Stimulated activated CD8-positive, alpha-beta memory T cell treated with anti-CD3 and anti-CD28 coated beads, Interleukin-4, amount 100 ng/mL, for 1 hour (primary cell): ENCODE results near the gene WDR45.

Experiments used
- DNase-seq, 2 donors: peaks; one replicate each; pipeline ENCODE4 v3.0.0-alpha.2; 2020; ENCODE audit warnings: low read depth in 2 of 2, low spot score in 1 of 2

WDR45 gene

DNA sequence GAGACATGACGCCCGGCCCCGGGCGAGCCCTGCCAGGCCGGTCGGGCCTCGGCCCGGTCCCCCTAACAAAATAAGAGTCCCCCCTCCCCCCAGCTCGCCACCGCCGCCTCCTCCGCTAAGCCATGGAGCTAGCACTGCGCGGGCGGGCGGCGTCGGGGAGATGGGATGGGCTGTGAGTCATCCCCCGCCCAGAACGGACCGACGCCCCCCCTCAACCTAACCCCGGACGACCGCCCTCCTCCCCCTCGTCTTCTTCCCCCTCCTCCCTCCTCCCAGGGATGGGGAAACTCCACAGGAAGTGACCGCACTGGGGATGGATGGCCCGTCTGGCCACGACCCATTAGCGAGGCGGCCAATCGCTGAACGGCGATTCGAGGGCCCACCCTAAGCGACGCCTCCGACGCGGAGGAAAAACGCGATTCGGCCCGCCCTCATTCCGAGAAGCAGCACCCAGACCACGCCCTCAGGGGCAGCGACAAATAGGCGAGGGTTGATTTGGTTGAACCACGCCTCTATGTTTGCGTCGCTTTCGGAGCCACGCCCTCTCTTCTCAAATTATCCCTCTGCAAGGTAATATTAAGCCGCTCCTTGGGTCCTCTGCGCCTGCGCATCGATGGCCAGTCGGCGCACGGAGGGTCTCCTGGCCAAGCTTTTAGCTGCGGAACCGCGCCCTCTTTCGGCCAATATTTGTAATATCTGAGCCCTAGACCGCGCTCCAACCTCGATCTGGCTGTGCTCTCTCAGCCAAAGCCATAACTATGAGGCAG, 36.3 kb downstream of the WDR45 start, which contains the start of gene TFE3:
TFE3 (minus strand) TSS at position 138 of the 767 bp plus-strand sequence; CDS start at position 7, 131 bp downstream.
- peak; percentile 77 to 89 for DNase-seq

DNA sequence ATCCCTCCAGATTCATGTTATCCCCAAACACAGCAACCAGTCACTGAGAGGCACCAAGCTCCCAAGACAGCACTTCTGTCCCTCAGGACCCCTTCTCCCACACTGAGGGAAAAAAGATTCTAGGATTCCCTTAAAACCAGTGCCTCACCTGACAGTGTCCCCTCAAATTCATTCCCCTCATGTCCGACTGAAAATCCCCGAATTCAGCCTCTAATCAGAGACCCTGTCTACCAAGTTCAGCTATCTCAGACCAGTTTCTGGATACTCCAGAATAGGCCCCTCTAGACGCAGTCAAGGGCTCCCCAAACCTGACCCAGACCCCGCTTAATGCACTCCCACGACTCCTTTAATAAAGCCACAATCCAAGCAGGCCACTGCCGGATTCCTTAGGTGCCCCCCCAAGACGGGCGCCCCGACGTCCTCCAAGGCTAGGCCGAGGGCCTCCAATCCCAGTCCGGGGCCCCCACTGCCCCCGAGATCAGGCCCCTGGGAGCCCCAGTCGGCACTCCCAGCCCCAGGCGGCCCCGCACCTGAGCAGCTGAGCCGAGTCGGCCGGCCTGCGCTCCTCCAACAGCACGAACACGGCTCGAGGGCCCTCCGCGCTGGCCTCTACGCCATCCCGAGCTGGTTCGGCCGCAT, 37.0 kb downstream of the WDR45 start:
- DNase-seq, result no peak

DNA sequence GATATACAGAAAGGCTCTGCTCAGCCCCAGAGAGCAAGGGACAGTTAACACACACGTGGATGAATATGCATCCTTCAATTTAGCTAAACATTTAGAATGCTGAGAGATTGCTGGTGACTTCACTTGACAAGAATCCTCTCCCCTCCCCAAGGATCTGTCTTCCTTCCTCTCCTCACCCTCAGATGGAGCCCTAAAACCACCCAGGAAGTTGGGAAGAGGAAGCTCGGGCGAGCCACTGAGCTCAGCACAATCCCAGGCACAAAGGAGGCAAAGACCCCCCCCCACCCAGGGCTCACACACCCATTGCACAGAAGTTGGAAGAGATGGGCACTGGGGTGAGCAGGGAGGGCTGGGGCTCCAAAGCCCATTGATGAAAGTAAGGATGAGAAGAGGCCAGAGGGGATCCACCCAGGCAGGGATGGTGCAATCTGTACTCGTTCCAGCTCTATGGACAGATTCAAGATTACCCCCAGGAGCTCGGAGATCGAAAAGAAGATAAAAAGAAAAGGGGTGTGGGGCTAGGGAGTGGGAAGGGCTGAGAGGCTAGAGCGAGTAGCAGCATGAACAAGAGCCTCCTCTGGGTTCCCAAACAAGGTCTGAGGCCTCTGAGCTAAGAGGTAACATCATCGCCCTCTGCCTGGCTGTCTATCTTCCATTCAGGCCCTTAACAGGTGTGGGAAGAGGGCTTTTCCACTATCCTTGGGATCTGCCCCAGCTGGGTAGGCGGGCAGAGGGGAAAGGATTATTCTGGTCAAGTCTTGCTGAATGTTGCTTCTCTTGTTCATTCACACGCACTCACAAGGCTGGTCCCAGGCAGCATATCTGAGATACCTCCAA, 37.7 kb downstream of the WDR45 start:
- no peak for DNase-seq

DNA sequence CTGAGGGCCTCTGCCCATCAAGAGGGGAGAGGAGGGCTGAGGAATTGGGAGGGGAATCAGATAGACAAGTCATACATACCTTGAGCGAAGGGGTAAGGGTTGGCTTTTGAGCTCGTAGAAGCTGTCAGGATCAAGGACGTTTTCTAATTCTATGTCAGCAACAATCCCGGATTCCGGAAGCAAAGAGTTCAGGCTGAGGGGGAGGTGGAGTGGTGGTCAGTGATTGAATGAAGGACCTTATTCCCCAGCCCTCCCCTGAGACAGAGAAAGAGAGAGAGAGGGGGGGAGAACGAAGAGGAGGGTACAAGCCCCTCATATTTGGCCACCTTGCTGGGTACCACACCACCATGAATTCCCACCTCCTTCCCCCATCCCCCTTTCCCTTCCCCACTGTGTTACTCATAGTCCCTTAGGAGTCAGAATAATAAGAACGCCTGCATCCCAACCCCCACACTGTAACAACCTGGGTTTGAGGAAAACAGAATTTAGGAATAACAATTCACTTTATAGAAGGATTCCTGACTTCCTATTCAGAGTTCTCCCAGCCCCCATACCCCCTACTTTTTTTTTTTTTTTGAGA, 39.2 kb downstream of the WDR45 start:
- DNase-seq, result no peak

DNA sequence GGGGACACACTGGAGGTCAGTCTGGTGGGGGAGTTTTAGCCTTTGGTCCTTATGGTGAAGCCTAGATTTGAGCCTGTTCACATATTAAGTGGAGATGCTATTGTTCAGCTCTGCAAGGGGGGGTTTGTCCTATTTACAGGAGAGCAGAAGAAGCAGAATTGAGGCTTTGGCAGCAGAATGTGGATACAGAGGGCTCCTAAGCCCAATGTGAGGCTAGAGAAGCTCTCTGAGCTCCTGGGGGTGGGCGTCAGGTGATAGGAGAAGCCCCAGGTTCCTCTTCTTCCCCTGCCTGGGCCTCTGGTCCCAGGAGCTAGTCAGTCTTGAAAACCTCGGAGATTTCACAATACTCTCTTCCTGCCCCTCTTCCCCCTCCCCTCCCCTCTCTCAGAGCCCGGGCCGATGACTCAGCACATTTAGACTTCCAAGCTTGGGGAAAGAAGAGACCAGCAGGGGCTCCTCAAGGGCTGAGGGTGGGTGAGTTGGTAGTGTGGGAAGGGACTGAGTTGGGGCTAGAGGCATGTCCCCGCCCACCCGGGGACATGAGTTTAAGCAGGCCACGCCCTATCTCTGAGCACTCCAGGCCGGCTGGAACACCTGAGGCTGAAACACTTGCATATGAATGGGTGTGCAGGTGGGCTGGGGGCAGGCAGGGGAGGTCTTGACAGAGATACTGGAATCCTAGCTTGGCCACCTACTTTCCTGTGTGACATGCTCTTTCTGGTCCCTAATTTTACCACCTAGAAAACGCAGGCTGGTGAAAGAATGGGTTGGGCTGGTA, 39.9 kb downstream of the WDR45 start:
- DNase-seq, result no peak

DNA sequence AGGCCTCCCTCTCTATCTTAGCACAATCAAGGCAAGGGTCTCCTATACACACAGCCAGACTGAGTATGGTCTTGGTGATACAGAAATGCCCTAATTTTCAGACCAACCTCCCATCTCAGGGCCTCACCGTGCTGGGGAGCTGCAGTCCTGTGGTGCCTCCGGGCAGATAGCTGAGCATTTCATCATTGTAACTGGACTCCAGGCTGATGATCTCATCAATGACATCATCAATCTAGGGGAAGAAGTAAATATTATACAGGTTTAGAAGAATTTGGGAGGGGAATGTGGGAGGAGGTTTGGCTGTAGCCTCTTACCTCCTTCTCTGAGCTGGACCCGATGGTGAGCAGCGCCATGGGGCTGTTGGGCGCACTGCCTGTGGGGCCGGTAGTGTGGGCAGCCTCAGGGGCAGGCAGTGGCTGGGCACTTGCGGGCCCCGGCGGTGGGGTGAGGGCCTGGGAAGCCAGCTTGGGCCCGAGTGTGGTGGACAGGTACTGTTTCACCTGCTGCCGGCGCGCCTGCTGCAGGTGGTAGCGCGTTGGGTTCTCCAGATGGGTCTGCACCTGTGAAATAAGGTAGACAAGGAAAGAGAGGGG, 41.7 kb downstream of the WDR45 start:
- no peak for DNase-seq

DNA sequence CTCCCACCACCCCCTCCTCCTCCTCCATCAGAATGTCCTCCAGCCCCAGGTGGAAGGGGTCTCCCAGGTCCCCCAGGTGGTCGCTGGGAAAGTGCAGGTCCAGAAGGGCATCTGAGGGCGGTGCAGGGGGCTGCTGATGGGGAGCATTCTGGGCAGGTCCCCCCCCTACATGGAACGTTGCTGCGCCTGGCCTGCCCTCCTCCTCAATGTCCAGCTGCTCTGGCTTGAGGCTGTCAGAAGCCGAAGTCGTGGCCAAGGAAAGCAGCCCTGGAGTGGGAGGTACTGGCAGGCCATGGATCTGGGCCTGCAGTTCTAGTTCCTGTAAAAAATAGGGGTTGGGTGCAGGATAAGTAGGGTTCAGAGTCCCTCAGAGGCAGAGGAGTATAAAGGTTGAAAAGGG, 49.4 kb downstream of the WDR45 start:
- DNase-seq, result no peak

DNA sequence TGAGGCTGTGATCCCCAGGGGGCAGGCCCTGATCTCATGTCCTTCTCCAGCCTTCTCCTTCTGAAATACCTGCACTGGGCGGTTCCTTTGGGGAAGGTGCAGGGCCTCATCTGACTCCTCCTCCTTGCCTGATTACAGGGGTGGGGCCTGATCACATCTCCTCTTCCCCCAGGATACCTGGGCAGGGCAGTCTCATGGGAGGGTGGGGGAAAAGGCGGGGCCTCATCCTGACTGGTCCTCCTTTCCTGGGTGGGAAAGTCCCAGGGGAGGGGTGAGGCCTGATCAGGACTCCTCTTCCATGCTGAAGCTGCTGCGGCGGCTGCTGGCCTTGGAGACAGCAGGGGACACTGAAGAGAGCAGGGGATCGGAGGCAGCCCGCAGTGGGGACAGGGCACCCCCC, 49.8 kb downstream of the WDR45 start:
- no peak for DNase-seq
